H1 (cell line): ENCODE measurements around the gene ZNF697. TPM values are rescaled to one million over a fixed set of nuclear protein-coding genes. Genes with fewer than 3 reads are reported as not detected.

Source experiments
- CTCF ChIA-PET: fragments of 300-600 bp; sonication (Branson Sonifier 250); formaldehyde crosslinking; loops from one replicate; lab custom pipeline; 2021; ENCODE audit not compliant: partially characterized antibody; lab: Charles Lee
- POLR2A ChIA-PET: fragments of 300-600 bp; sonication (Branson Sonifier 250); formaldehyde crosslinking; loops from one replicate; lab custom pipeline; 2021; ENCODE audit warnings: inconsistent platforms; ENCODE audit not compliant: partially characterized antibody; lab: Charles Lee
- DNase-seq, 2 experiments: peaks; one replicate each; pipeline versions ENCODE4 v3.0.0 to v3.0.0-alpha.2; 2010 to 2022; ENCODE audit warnings: low spot score in 2 of 2, low read depth in 1 of 2, mixed read lengths in 1 of 2
- FAIRE-seq: peaks from 2 replicates; lab custom pipeline; 2011; peaks lifted over from hg19 to GRCh38; lab: Jason Lieb, UNC
- H2AFZ ChIP-seq: 2 replicates; pipeline ENCODE4 v1.8.1; 2012; ENCODE audit warnings: low read length, inconsistent platforms
- H2AK5ac ChIP-seq: 2 replicates; pipeline ENCODE4 v1.6.1; 2013; ENCODE audit warnings: low read depth, low read length
- H2BK120ac ChIP-seq: replicated peaks from 2 replicates; pipeline ENCODE3; 2013; ENCODE audit warnings: low read depth, low read length, inconsistent platforms
- H2BK12ac ChIP-seq: 2 replicates; pipeline ENCODE4 v1.6.1; 2013; ENCODE audit warnings: low read depth, low read length
- H2BK15ac ChIP-seq: 2 replicates; pipeline ENCODE4 v1.6.1; 2013; ENCODE audit warnings: low read length
- H2BK20ac ChIP-seq: 2 replicates; pipeline ENCODE4 v1.6.1; 2013; ENCODE audit warnings: low read length
- H2BK5ac ChIP-seq: 2 replicates; pipeline ENCODE4 v1.6.1; 2013; ENCODE audit warnings: low read depth, low read length
- H3K14ac ChIP-seq: 2 replicates; pipeline ENCODE4 v1.6.1; 2013; ENCODE audit warnings: inconsistent platforms; ENCODE audit not compliant: insufficient read length
- H3K18ac ChIP-seq: 2 replicates; pipeline ENCODE4 v1.6.1; 2013; ENCODE audit warnings: low read length; ENCODE audit errors: extremely low read depth
- H3K23ac ChIP-seq: 2 replicates; pipeline ENCODE4 v1.6.1; 2013; ENCODE audit warnings: inconsistent platforms; ENCODE audit not compliant: insufficient read length
- H3K23me2 ChIP-seq: 2 replicates; pipeline ENCODE4 v1.6.1; 2013; ENCODE audit warnings: low read depth, low read length
- H3K27ac ChIP-seq: 2 replicates; pipeline ENCODE4 v1.6.1; 2011; ENCODE audit warnings: low read depth, low read length, inconsistent platforms
- H3K27me3 ChIP-seq, 4 experiments: replicated peaks in 1 of 4; 1 replicate in 1 of 4; 2 replicates in 3 of 4; pipeline versions ENCODE4 v1.6.1 to v1.8.1; 2011 to 2013; ENCODE audit warnings: low read length in 3 of 4, mild to moderate bottlenecking in 3 of 4, inconsistent platforms in 2 of 4, mixed read lengths in 2 of 4, moderate library complexity in 1 of 4; ENCODE audit not compliant: control insufficient read depth in 3 of 4, insufficient read depth in 3 of 4; ENCODE audit errors: extremely low read depth in 1 of 4
- H3K36me3 ChIP-seq, 4 experiments: 2 replicates each; pipeline versions ENCODE4 v1.6.1 to v1.8.1; 2011 to 2013; ENCODE audit warnings: mild to moderate bottlenecking in 4 of 4, low read length in 3 of 4, moderate library complexity in 2 of 4, control low read depth in 1 of 4, inconsistent platforms in 1 of 4; ENCODE audit not compliant: insufficient read depth in 4 of 4, control insufficient read depth in 2 of 4
- H3K4ac ChIP-seq: replicated peaks from 2 replicates; pipeline ENCODE3; 2013; ENCODE audit warnings: low read length, low read depth, mixed read lengths, inconsistent platforms; ENCODE audit not compliant: insufficient read length
- H3K4me1 ChIP-seq, 4 experiments: replicated peaks in 1 of 4; 1 replicate in 1 of 4; 2 replicates in 3 of 4; pipeline versions ENCODE4 v1.6.1 to v1.8.1; 2011 to 2013; ENCODE audit warnings: low read length in 3 of 4, inconsistent platforms in 2 of 4, mixed read lengths in 1 of 4; ENCODE audit not compliant: insufficient read depth in 4 of 4, control insufficient read depth in 3 of 4
- H3K4me2 ChIP-seq, 2 experiments: 2 replicates each; pipeline versions ENCODE4 v1.6.1 to v1.8.1; 2011 to 2013; ENCODE audit warnings: low read depth in 2 of 2, low read length in 2 of 2, control low read depth in 1 of 2, inconsistent platforms in 1 of 2, mild to moderate bottlenecking in 1 of 2; ENCODE audit not compliant: insufficient read depth in 1 of 2
- H3K4me3 ChIP-seq, 4 experiments: fragments of 200-600, 300-600 bp in 1 of 4; sonication (generic), shearing (Covaris generic), sonication (Bioruptor Twin) in 1 of 4; 2 replicates each; pipeline versions ENCODE4 v1.5.1 to v1.8.1; 2011 to 2016; ENCODE audit warnings: low read length in 4 of 4, low read depth in 3 of 4, control low read depth in 2 of 4, inconsistent platforms in 2 of 4, mild to moderate bottlenecking in 2 of 4, mixed read lengths in 1 of 4, moderate library complexity in 1 of 4; ENCODE audit not compliant: insufficient read depth in 2 of 4; ENCODE audit errors: extremely low read depth in 1 of 4
- H3K56ac ChIP-seq: replicated peaks from 2 replicates; pipeline ENCODE3; 2013; ENCODE audit warnings: low read depth, mild to moderate bottlenecking, mixed read lengths, low read length, inconsistent platforms; ENCODE audit not compliant: insufficient read length
- H3K79me1 ChIP-seq: 2 replicates; pipeline ENCODE4 v1.6.1; 2013; ENCODE audit warnings: low read depth, low read length, control low read depth
- H3K79me2 ChIP-seq, 2 experiments: 2 replicates each; pipeline versions ENCODE4 v1.6.1 to v1.8.1; 2012 to 2013; ENCODE audit warnings: low read length in 2 of 2, mild to moderate bottlenecking in 2 of 2, inconsistent platforms in 1 of 2; ENCODE audit not compliant: insufficient read depth in 2 of 2, control insufficient read depth in 1 of 2
- H3K9ac ChIP-seq, 4 experiments: replicated peaks in 1 of 4; 1 replicate in 1 of 4; 2 replicates in 3 of 4; pipeline versions ENCODE4 v1.6.1 to v1.8.1; 2011 to 2013; ENCODE audit warnings: low read depth in 3 of 4, low read length in 3 of 4, control low read depth in 2 of 4, mild to moderate bottlenecking in 2 of 4, moderate library complexity in 2 of 4, inconsistent platforms in 1 of 4; ENCODE audit errors: extremely low read depth in 1 of 4
- H3K9me3 ChIP-seq, 2 experiments: 2 replicates each; pipeline versions ENCODE4 v1.6.1 to v1.8.1; 2012 to 2013; ENCODE audit warnings: mild to moderate bottlenecking in 2 of 2, moderate library complexity in 2 of 2, control low read depth in 1 of 2, inconsistent platforms in 1 of 2, low read depth in 1 of 2, low read length in 1 of 2, mixed read lengths in 1 of 2; ENCODE audit not compliant: insufficient read depth in 2 of 2
- H4K20me1 ChIP-seq, 2 experiments: replicated peaks in 1 of 2; 2 replicates each; pipeline versions ENCODE3 to v1.8.1; 2011 to 2013; ENCODE audit warnings: inconsistent platforms in 2 of 2, low read length in 2 of 2, mild to moderate bottlenecking in 1 of 2; ENCODE audit not compliant: insufficient read depth in 2 of 2, control insufficient read depth in 1 of 2
- H4K5ac ChIP-seq: 2 replicates; pipeline ENCODE4 v1.6.1; 2013; ENCODE audit warnings: low read length, low read depth, mixed read lengths, inconsistent platforms; ENCODE audit not compliant: insufficient read length
- H4K8ac ChIP-seq: 2 replicates; pipeline ENCODE4 v1.8.0; 2013; ENCODE audit warnings: mild to moderate bottlenecking, moderate library complexity, low read length, inconsistent platforms; ENCODE audit not compliant: insufficient read depth; ENCODE audit errors: extremely low read depth
- H4K91ac ChIP-seq: replicated peaks from 2 replicates; pipeline ENCODE3; 2013; ENCODE audit warnings: low read length, mixed read lengths, inconsistent platforms; ENCODE audit not compliant: insufficient read length
- CBX8 ChIP-seq: fragments of 300-800, 300-1000 bp; sonication (generic); IDR thresholded peaks from 2 replicates; pipeline ENCODE4 v1.7.1; 2016; ENCODE audit warnings: low read depth, low read length, borderline replicate concordance
- CEBPB ChIP-seq: IDR thresholded peaks from 2 replicates; pipeline ENCODE4 v1.6.1; 2012; ENCODE audit warnings: low read depth, low read length
- KDM4A ChIP-seq: IDR thresholded peaks from one replicate; pipeline ENCODE4 v1.7.1; 2012; ENCODE audit warnings: low read depth, mild to moderate bottlenecking, moderate library complexity, low read length, inconsistent platforms; ENCODE audit not compliant: severe bottlenecking
- NANOG ChIP-seq: IDR thresholded peaks from 2 replicates; pipeline ENCODE4 v1.6.1; 2011; ENCODE audit warnings: low read length, low read depth, mild to moderate bottlenecking, inconsistent platforms; ENCODE audit not compliant: insufficient read depth, poor library complexity, severe bottlenecking
- PHF8 ChIP-seq: fragments of 200-600 bp; sonication (generic); conservative IDR thresholded peaks from 2 replicates; pipeline ENCODE4 v1.7.1; 2012; ENCODE audit warnings: low read depth, mild to moderate bottlenecking, inconsistent platforms, low read length, moderate library complexity
- POLR2A ChIP-seq, 2 experiments: IDR thresholded peaks; 1 replicate in 1 of 2; 2 replicates in 1 of 2; pipeline ENCODE4 v1.6.1; 2011; ENCODE audit warnings: low read depth in 2 of 2, low read length in 2 of 2, mild to moderate bottlenecking in 2 of 2; ENCODE audit errors: control extremely low read depth in 1 of 2
- SIN3A ChIP-seq, 2 experiments: IDR thresholded peaks in 1 of 2; conservative IDR thresholded peaks in 1 of 2; 2 replicates each; pipeline ENCODE4 v1.6.1; 2011 to 2012; ENCODE audit warnings: low read length in 2 of 2, improper control_type of control experiment in 1 of 2, low read depth in 1 of 2, mild to moderate bottlenecking in 1 of 2
- WGBS, 2 experiments: shearing (Covaris generic) in 1 of 2; methylation state at CpG; one replicate each; pipeline versions ENCODE4 v1.1.6 to v1.1.7; 2013 to 2015; ENCODE audit warnings: low lambda C conversion rate in 2 of 2, mixed read lengths in 2 of 2, inconsistent platforms in 1 of 2, low coverage in 1 of 2, missing lambda C conversion rate in 1 of 2; ENCODE audit not compliant: insufficient replicate concordance in 2 of 2, insufficient coverage in 1 of 2, insufficient read length in 1 of 2; ENCODE audit errors: extremely low coverage in 1 of 2, missing lambda C conversion rate in 1 of 2; 5-methylcytosine and 5-hydroxymethylcytosine counted together
- polyA plus RNA-seq, 7 experiments: library from polyadenylated mRNA; depleted of rRNA in 3 of 7; stranded (reverse) in 5 of 7; unstranded in 2 of 7; fragments of >200 nt in 5 of 7; fragments of 200-250 nt in 2 of 7; gene quantifications; 1 replicate in 5 of 7; 2 replicates in 1 of 7; 4 replicates in 1 of 7; pipeline versions ENCODE4 v1.2.1 to v1.2.3, GENCODE V29; 2011 to 2013; ENCODE audit warnings: missing spikeins in 2 of 7, mixed read lengths in 2 of 7
- total RNA-seq: library from RNA; stranded (reverse); fragmentation: NEBNext Ultra II Directional; extraction: Animal tissue kit (Norgen Biotek cat#: 25700); gene quantifications from 2 replicates; pipeline ENCODE4 v1.2.1, GENCODE V29; 2021

Gene ZNF697
- total and polyA plus RNA-seq, 2 of the 8 experiments (the other 6 are each of a cell fraction or from before 2014, with no cell fraction given): 5.6 to 18.3 TPM

GRCh38 chr1:119647228-119647733 lies 785 bp downstream of the ZNF697 start:
- H3K79me1 ChIP-seq: 0 out of 2 replicates have a peak, but pooled peaks cover 7% of the 10 kb centered on the region
- no peaks in the 10 kb centered on the region for H4K20me1 ChIP-seq
- 0 out of 2 replicates have a peak overlapping the region, but pooled peaks have one; percentile 74 for H3K18ac ChIP-seq
- H2BK15ac ChIP-seq: peak overlapping the region; percentile 61; the same call in 1 of the 2 replicates
- peak overlapping the region; percentile 9 for H4K91ac ChIP-seq
- peak overlapping the region; percentile 31 for H2BK12ac ChIP-seq
- no peak overlapping the region for H3K23ac ChIP-seq
- no peak for FAIRE-seq
- ChIA-PET CTCF (interaction anchor here (0.7 to 32.7 kb wide), 13 partner anchors 8 to 160 kb away, joined by 3 to 786 read pairs (median 6); no protein-coding TSS in a partner anchor), POLR2A (interaction anchor here (0.6 to 6.1 kb wide), 20 partner anchors 8 to 165 kb away, joined by 3 to 113 read pairs (median 14); partner anchors contain the start of gene PHGDH)
- peak overlapping the region; percentile 86 to 98 for H3K4me2 ChIP-seq
- H3K14ac ChIP-seq: no peak overlapping the region
- TF ChIP-seq PHF8: no peak; the same call in 1 of the 2 replicates
- 0 out of 4 replicates have a peak, but pooled peaks have one; percentile 32 to 63 for TF ChIP-seq SIN3A (conservative IDR thresholded peaks at IDR 0.05 in 1 of 2, IDR thresholded peaks at IDR 0.05 in 1 of 2; ENCODE audit: low read depth in 1 of 2, low read length in 2 of 2)
- TF ChIP-seq NANOG: no peak
- TF ChIP-seq CEBPB: no peak
- no peak for TF ChIP-seq CBX8
- peak in 1 of 2 experiments; percentile 38; a peak in 1 of 3 replicates for TF ChIP-seq POLR2A (IDR thresholded peaks at IDR 0.05; ENCODE audit: control extremely low read depth in 1 of 2, low read depth in 2 of 2, low read length in 2 of 2)
- TF ChIP-seq KDM4A: peak; percentile 77
- peaks cover 4 to 45% of the 10 kb centered on the region in 2 experiments; a peak in 3 of 4 replicates for H3K79me2 ChIP-seq
- 4% methylated on average over 18 of the region's 18 CpGs; no CpG with 5 or more reads in 1 of the 2 experiments for WGBS, 2 experiments
- H3K9me3 ChIP-seq: no peaks in the 10 kb centered on the region
- peak overlapping the region; percentile 67 to 88 (median 81) for H3K4me3 ChIP-seq
- no peak overlapping the region for H2BK120ac ChIP-seq
- peak overlapping the region; percentile 11; the same call in 1 of the 2 replicates for H3K27ac ChIP-seq
- peak overlapping the region in 3 of 4 experiments; percentile 60 to 80 (median 63); a peak in 6 of 7 replicates for H3K9ac ChIP-seq
- H4K5ac ChIP-seq: no peak overlapping the region
- no peaks in the 10 kb centered on the region for H3K36me3 ChIP-seq
- H3K27me3 ChIP-seq: no peaks in the 10 kb centered on the region; a peak in 1 of 7 replicates
- DNase-seq: no peak
- no peak overlapping the region for H2AFZ ChIP-seq
- no peak overlapping the region; the same call in 1 of the 2 replicates for H2BK20ac ChIP-seq
- H3K56ac ChIP-seq: no peak overlapping the region
- peaks cover 8% of the 10 kb centered on the region; the same call in 1 of the 2 replicates for H3K23me2 ChIP-seq
- no peak overlapping the region for H4K8ac ChIP-seq
- peaks cover 0 to 16% (median 11%) of the 10 kb centered on the region in 4 experiments; a peak in 6 of 7 replicates for H3K4me1 ChIP-seq
- H3K4ac ChIP-seq: peak overlapping the region; percentile 10
- no peak overlapping the region for H2AK5ac ChIP-seq
- H2BK5ac ChIP-seq: peak overlapping the region; percentile 69
